Trophoblast cell (in vitro differentiated cells and primary cell): ENCODE data around the gene MTHFD2.

Experiments used
- DNase-seq, 2 donors: peaks; one replicate each; pipeline ENCODE4 v3.0.0-alpha.2; 2016
- H2AFZ ChIP-seq: 2 replicates; pipeline ENCODE4 v1.6.1; 2013; ENCODE audit warnings: low read length, moderate library complexity, mild to moderate bottlenecking; ENCODE audit not compliant: insufficient read depth, poor library complexity
- H2AK5ac ChIP-seq: 2 replicates; pipeline ENCODE4 v1.6.1; 2013; ENCODE audit warnings: mild to moderate bottlenecking, low read length
- H2BK120ac ChIP-seq: 2 replicates; pipeline ENCODE4 v1.6.1; 2013; ENCODE audit warnings: low read length, mild to moderate bottlenecking, moderate library complexity; ENCODE audit not compliant: insufficient read depth, poor library complexity
- H2BK12ac ChIP-seq: 2 replicates; pipeline ENCODE4 v1.6.1; 2013; ENCODE audit warnings: mild to moderate bottlenecking, low read length, moderate library complexity
- H2BK5ac ChIP-seq: 2 replicates; pipeline ENCODE4 v1.6.1; 2013; ENCODE audit warnings: low read length, low read depth, moderate library complexity, mild to moderate bottlenecking; ENCODE audit not compliant: poor library complexity
- H3K14ac ChIP-seq: 2 replicates; pipeline ENCODE4 v1.6.1; 2013; ENCODE audit warnings: mild to moderate bottlenecking, low read length
- H3K18ac ChIP-seq: 2 replicates; pipeline ENCODE4 v1.6.1; 2013; ENCODE audit warnings: mild to moderate bottlenecking, low read length
- H3K23ac ChIP-seq: 2 replicates; pipeline ENCODE4 v1.6.1; 2013; ENCODE audit warnings: low read length
- H3K27ac ChIP-seq: 2 replicates; pipeline ENCODE4 v1.5.1; 2013; ENCODE audit warnings: low read depth, mild to moderate bottlenecking, inconsistent platforms, low read length, moderate library complexity
- H3K27me3 ChIP-seq: 2 replicates; pipeline ENCODE4 v1.6.1; 2013; ENCODE audit warnings: inconsistent platforms, mild to moderate bottlenecking, low read length, moderate library complexity; ENCODE audit not compliant: insufficient read depth
- H3K36me3 ChIP-seq, 2 experiments: 1 replicate in 1 of 2; 2 replicates in 1 of 2; pipeline ENCODE4 v1.6.1; 2013; ENCODE audit warnings: low read length in 2 of 2, mild to moderate bottlenecking in 2 of 2, moderate library complexity in 1 of 2; ENCODE audit not compliant: insufficient read depth in 2 of 2, control insufficient read depth in 1 of 2
- H3K4ac ChIP-seq: 2 replicates; pipeline ENCODE4 v1.6.1; 2013; ENCODE audit warnings: low read depth, mild to moderate bottlenecking, low read length, moderate library complexity
- H3K4me1 ChIP-seq, 2 experiments: 1 replicate in 1 of 2; 2 replicates in 1 of 2; pipeline ENCODE4 v1.6.1; 2013; ENCODE audit warnings: low read length in 2 of 2, mild to moderate bottlenecking in 2 of 2, moderate library complexity in 1 of 2; ENCODE audit not compliant: insufficient read depth in 2 of 2, control insufficient read depth in 1 of 2
- H3K4me2 ChIP-seq: 2 replicates; pipeline ENCODE4 v1.6.1; 2013; ENCODE audit warnings: inconsistent platforms, mild to moderate bottlenecking, low read length, moderate library complexity
- H3K4me3 ChIP-seq: 2 replicates; pipeline ENCODE4 v1.5.1; 2013; ENCODE audit warnings: mild to moderate bottlenecking, low read depth, low read length, inconsistent platforms
- H3K79me1 ChIP-seq: one replicate; pipeline ENCODE4 v1.6.1; 2013; ENCODE audit warnings: low read length
- H3K79me2 ChIP-seq: 2 replicates; pipeline ENCODE4 v1.6.1; 2013; ENCODE audit warnings: low read length, mild to moderate bottlenecking; ENCODE audit not compliant: control insufficient read depth, insufficient read depth, poor library complexity
- H3K9ac ChIP-seq: 2 replicates; pipeline ENCODE4 v1.6.1; 2013; ENCODE audit warnings: mild to moderate bottlenecking, low read length
- H3K9me3 ChIP-seq: 2 replicates; pipeline ENCODE4 v1.6.1; 2013; ENCODE audit warnings: low read depth, mild to moderate bottlenecking, control low read depth, inconsistent platforms, low read length; ENCODE audit not compliant: insufficient read depth
- H4K12ac ChIP-seq: 2 replicates; pipeline ENCODE4 v1.6.1; 2013; ENCODE audit warnings: low read depth, mild to moderate bottlenecking, low read length, moderate library complexity
- H4K8ac ChIP-seq: 2 replicates; pipeline ENCODE4 v1.6.1; 2013; ENCODE audit warnings: low read depth, mild to moderate bottlenecking, low read length, moderate library complexity
- H4K91ac ChIP-seq: one replicate; pipeline ENCODE4 v1.6.1; 2013; ENCODE audit warnings: low read depth, mild to moderate bottlenecking, low read length, moderate library complexity
- WGBS: extraction: QIAGEN DNeasy Blood & Tissue Kit; methylation state at CpG from one replicate; pipeline ENCODE4 v1.1.7; 2013; ENCODE audit warnings: missing lambda C conversion rate; ENCODE audit not compliant: insufficient read length, insufficient coverage; ENCODE audit errors: extremely low coverage; 5-methylcytosine and 5-hydroxymethylcytosine counted together

Gene MTHFD2

GRCh38 chr2:74260495-74260894 is 62.1 kb downstream of the MTHFD2 start:
- Histone ChIP-seq H3K14ac (no peak overlapping the region), H3K18ac (no peak overlapping the region), H4K8ac (no peak overlapping the region), H4K12ac (no peak overlapping the region), H3K9me3 (peaks cover 1% of the 10 kb centered on the region), H2BK5ac (no peak overlapping the region), H2BK120ac (no peak overlapping the region), H3K79me2 (no peaks in the 10 kb centered on the region), H2AK5ac (no peak overlapping the region), H3K4me2 (no peak overlapping the region), H3K27ac (no peak overlapping the region), H3K4ac (no peak overlapping the region), H3K27me3 (no peaks in the 10 kb centered on the region), H2BK12ac (no peak overlapping the region), H4K91ac (no peak overlapping the region), H3K9ac (no peak overlapping the region), H3K23ac (no peak overlapping the region), H3K36me3 (no peaks in the 10 kb centered on the region), H3K79me1 (no peaks in the 10 kb centered on the region), H3K4me3 (no peak overlapping the region), H3K4me1 (peaks cover 0 to 3% of the 10 kb centered on the region in 2 experiments), H2AFZ (no peak overlapping the region)
- WGBS = no CpG with 5 or more reads among the region's 2 CpGs
- DNase-seq = no peak

- H3K27me3 ChIP-seq = no peaks in the 10 kb centered on the region
- no peak overlapping the region for H4K91ac ChIP-seq
- no peak overlapping the region for H3K4ac ChIP-seq
- no peaks in the 10 kb centered on the region for H3K79me2 ChIP-seq
- H2BK12ac ChIP-seq = no peak overlapping the region
- no peaks in the 10 kb centered on the region for H3K36me3 ChIP-seq
- no peak overlapping the region for H3K23ac ChIP-seq
- no peak overlapping the region for H4K12ac ChIP-seq
- no peak overlapping the region for H3K27ac ChIP-seq
- H2AFZ ChIP-seq = no peak overlapping the region
- H3K18ac ChIP-seq = no peak overlapping the region
- no peak overlapping the region for H3K9ac ChIP-seq
- no peak overlapping the region for H2BK120ac ChIP-seq
- WGBS = no CpG with 5 or more reads among the region's 6 CpGs
- H2BK5ac ChIP-seq = no peak overlapping the region
- no peak overlapping the region for H4K8ac ChIP-seq
- H2AK5ac ChIP-seq = no peak overlapping the region
- peak overlapping the region; percentile 9 for H3K4me2 ChIP-seq
- no peaks in the 10 kb centered on the region for H3K79me1 ChIP-seq
- no peak overlapping the region for H3K14ac ChIP-seq
- H3K4me3 ChIP-seq = no peak overlapping the region
- peak; percentile 27 to 56 for DNase-seq
- peaks cover 1% of the 10 kb centered on the region for H3K9me3 ChIP-seq
- H3K4me1 ChIP-seq = peaks cover 0 to 3% of the 10 kb centered on the region in 2 experiments
Observed at GRCh38 chr2:74261204-74261864, 62.9 kb downstream of the MTHFD2 start.

DNA sequence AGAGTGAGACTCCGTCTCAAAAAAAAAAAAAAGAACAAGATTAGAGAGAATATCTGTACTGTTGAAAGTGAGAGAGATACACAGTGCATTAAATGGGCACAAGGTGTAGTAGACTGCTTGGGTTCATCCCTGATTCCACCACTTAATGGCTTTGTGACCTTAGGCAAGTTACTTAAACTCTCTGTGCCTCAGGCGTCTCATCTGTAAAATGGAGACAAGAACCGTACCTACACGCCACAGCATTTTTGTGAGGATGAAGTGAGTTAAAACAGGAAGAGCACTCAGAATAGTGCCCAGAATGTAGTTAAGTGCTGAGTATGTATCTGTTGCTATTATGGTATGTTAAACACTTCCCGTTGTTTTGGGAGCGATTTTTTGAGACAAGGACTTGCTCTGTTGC is 64.3 kb downstream of the MTHFD2 start:
- no peak overlapping the region for H4K91ac ChIP-seq
- H3K4me1 ChIP-seq = peaks cover 0 to 3% of the 10 kb centered on the region in 2 experiments
- no peak overlapping the region for H3K4me2 ChIP-seq
- H3K9me3 ChIP-seq = no peaks in the 10 kb centered on the region
- H2AK5ac ChIP-seq = no peak overlapping the region
- no peak overlapping the region for H3K27ac ChIP-seq
- no peak overlapping the region for H4K8ac ChIP-seq
- H3K27me3 ChIP-seq = no peaks in the 10 kb centered on the region
- H3K23ac ChIP-seq = no peak overlapping the region
- H3K14ac ChIP-seq = no peak overlapping the region
- H2BK12ac ChIP-seq = no peak overlapping the region
- no peak overlapping the region for H3K9ac ChIP-seq
- H3K79me1 ChIP-seq = no peaks in the 10 kb centered on the region
- no peak overlapping the region for H3K4me3 ChIP-seq
- no peak overlapping the region for H4K12ac ChIP-seq
- H2BK5ac ChIP-seq = no peak overlapping the region
- peak; percentile 15 to 69 for DNase-seq
- no peak overlapping the region for H3K4ac ChIP-seq
- no peak overlapping the region for H2AFZ ChIP-seq
- no peak overlapping the region for H3K18ac ChIP-seq
- H3K36me3 ChIP-seq = no peaks in the 10 kb centered on the region
- no peaks in the 10 kb centered on the region for H3K79me2 ChIP-seq
- H2BK120ac ChIP-seq = no peak overlapping the region
- WGBS = no CpG with 5 or more reads among the region's 6 CpGs

DNA sequence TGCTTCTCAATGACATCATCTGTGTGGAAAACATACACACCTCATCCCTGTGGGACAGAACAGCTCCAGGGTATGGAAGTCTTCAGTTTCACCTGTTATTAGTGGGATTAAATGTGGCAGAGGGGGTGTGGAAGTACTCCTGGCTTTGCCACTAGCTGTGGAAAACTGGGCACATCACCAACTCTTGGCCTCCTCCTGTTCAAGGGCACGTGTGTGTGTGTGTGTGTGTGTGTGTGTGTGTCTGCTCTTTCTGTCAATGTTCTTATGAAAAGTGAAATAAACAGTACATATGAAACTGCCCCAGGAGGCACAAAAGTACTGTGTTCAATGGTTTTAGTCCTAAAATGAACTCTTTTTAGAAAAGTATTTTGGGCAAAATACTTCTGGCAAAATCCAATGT is 65.9 kb downstream of the MTHFD2 start:
- Histone ChIP-seq H3K4me3 (no peak overlapping the region), H3K4me1 (peaks cover 0 to 3% of the 10 kb centered on the region in 2 experiments), H3K23ac (no peak overlapping the region), H2AFZ (no peak overlapping the region), H3K79me2 (no peaks in the 10 kb centered on the region), H2BK12ac (no peak overlapping the region), H4K8ac (no peak overlapping the region), H3K9me3 (no peaks in the 10 kb centered on the region), H4K12ac (no peak overlapping the region), H3K27me3 (no peaks in the 10 kb centered on the region), H2AK5ac (no peak overlapping the region), H3K9ac (no peak overlapping the region), H3K18ac (no peak overlapping the region), H2BK5ac (no peak overlapping the region), H3K36me3 (no peaks in the 10 kb centered on the region), H3K4me2 (no peak overlapping the region), H3K14ac (no peak overlapping the region), H3K27ac (no peak overlapping the region), H3K4ac (no peak overlapping the region), H2BK120ac (no peak overlapping the region), H3K79me1 (no peaks in the 10 kb centered on the region), H4K91ac (no peak overlapping the region)
- WGBS = no CpG with 5 or more reads among the region's 1 CpG
- DNase-seq = no peak
